Brain pericyte (primary cell): ENCODE measurements around the gene THOC1.
A peak's percentile ranks its signal among the peaks of the same experiment; 100 is the strongest.
"Not testable (repeated sequence)": the region's sequence is repeated elsewhere in the genome, so short reads cannot be mapped to it uniquely, and the experiment has no call there.

Experiments used
- DNase-seq: peaks from one replicate; pipeline ENCODE4 v3.0.0-alpha.2; 2012; ENCODE audit warnings: low read depth, low spot score

THOC1 gene

GRCh38 chr18:267688-268552, at the start of gene THOC1:
Gene THOC1 (minus strand): TSS chr18:268047. CDS start chr18:268019, 28 bp downstream.
- peak; percentile 64 for DNase-seq

GRCh38 chr18:317618-318017, 49.8 kb upstream of the THOC1 start:
- DNase-seq = no peak

GRCh38 chr18:316393-316792, 48.5 kb upstream of the THOC1 start:
- no peak for DNase-seq

GRCh38 chr18:313931-314330, 46.1 kb upstream of the THOC1 start:
- no peak for DNase-seq

- DNase-seq = no peak
These were observed 44.6 kb upstream of the THOC1 start for GRCh38 chr18:312415-312814.

GRCh38 chr18:310042-310441, 42.2 kb upstream of the THOC1 start:
- DNase-seq = no peak

- not testable (repeated sequence) for DNase-seq
These were observed 40.2 kb upstream of the THOC1 start for GRCh38 chr18:308086-308485.

- no peak for DNase-seq
These were observed 38.9 kb upstream of the THOC1 start for GRCh38 chr18:306608-307255.

GRCh38 chr18:305003-305501, 37.2 kb upstream of the THOC1 start:
- no peak for DNase-seq

- DNase-seq = no peak
These were observed 35.8 kb upstream of the THOC1 start for GRCh38 chr18:303607-304006.

GRCh38 chr18:303011-303410, 35.2 kb upstream of the THOC1 start:
- no peak for DNase-seq

- DNase-seq = no peak
These were observed 34.2 kb upstream of the THOC1 start for GRCh38 chr18:302097-302496.

GRCh38 chr18:297936-298335, 30.1 kb upstream of the THOC1 start:
- no peak for DNase-seq

- no peak for DNase-seq
These were observed 28.1 kb upstream of the THOC1 start for GRCh38 chr18:295756-296490.

GRCh38 chr18:294566-294965, 26.7 kb upstream of the THOC1 start:
- DNase-seq = no peak

- DNase-seq = no peak
These were observed 25.7 kb upstream of the THOC1 start for GRCh38 chr18:293536-293935.

- no peak for DNase-seq
These were observed 24.4 kb upstream of the THOC1 start for GRCh38 chr18:292271-292670.

- DNase-seq = not testable (repeated sequence)
These were observed 22.1 kb upstream of the THOC1 start for GRCh38 chr18:289970-290369.

- DNase-seq = no peak
These were observed 21.2 kb upstream of the THOC1 start for GRCh38 chr18:289026-289425.

GRCh38 chr18:286515-287310, 18.9 kb upstream of the THOC1 start:
- DNase-seq = no peak

- DNase-seq = no peak
These were observed 18.0 kb upstream of the THOC1 start for GRCh38 chr18:285817-286216.
